NCI-H526 treated with DMSO at 0.1 percent for 48 hours (cell line): ENCODE results near the gene SLC25A34.

Source experiments
- DNase-seq: peaks from one replicate; lab custom pipeline; 2025; lab: John Stamatoyannopoulos, UW

SLC25A34 gene

DNA sequence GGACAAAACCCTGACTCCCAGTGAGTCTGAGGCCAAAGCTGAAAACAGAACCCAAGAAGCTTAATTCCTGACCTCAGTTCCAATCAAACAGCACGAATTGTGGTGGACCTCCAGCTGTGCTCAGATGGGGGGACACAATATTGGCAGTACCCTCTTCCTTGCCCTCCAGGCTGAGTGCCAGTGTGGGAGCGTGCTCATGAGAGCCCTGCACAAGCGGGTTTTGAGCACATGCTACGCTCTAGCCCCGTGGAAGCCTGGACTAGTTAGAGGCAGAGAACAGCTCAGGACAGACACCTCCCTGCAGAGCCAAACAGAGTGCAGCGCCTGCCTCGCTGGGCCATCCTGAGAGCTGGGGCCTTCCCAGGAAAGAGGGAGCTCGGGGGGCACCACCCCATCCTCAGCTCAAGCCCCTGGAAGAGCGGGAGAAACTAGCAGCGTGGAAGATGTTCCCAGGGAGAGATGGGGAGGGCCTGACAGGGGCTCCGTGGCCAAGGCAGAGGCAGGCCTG, 2.8 kb upstream of the SLC25A34 start:
- DNase-seq, result no peak

DNA sequence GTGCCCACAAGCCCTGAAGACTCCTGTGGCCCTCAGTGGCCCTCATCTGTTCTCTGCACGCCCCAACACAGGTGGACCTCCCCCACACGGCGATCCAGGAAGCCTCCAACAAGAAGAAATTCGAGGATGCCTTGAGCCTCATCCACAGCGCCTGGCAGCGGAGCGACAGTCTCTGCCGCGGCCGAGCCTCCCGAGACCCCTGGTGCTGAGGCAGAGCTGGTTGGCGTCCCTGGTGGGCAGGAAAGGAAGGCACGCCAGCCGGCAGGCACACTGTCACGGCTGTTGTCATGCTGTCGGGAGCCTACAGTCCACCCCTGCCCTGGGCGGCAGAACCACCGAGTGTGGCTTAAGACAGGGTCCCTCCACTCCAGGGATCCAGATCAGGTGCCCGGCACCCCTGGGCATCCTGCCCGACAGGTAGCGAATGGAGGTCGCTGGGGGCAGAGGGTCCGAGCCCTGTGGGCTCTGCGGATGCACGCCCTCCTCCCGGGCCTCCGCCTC, 2.3 kb upstream of the SLC25A34 start:
- DNase-seq, result no peak

- no peak for DNase-seq
Observed at GRCh38 chr1:15734296-15734695, 1.8 kb upstream of the SLC25A34 start.

- DNase-seq, result no peak
Observed at GRCh38 chr1:15734901-15735300, 1.2 kb upstream of the SLC25A34 start.

- DNase-seq, result no peak
Observed at GRCh38 chr1:15735304-15736037, 587 bp upstream of the SLC25A34 start.

DNA sequence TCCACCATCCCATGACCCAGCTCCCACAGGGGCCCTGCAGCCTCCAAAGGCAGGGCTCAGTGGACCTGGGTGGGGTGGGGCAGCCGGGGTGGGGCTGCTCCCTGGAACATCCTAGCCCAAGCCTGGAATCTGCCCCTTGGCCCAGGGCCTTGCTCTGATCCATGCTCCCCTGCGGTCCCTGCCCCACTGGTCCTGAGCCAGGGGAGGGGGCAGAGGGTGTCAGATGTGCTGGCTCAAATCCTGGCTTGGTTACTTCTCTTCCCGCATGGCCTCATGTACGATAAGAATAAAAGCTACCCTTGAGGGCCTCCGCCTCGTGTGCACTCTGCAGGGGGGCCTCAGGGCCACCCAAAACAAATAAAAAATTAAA, 819 bp downstream of the SLC25A34 start:
- no peak for DNase-seq

DNA sequence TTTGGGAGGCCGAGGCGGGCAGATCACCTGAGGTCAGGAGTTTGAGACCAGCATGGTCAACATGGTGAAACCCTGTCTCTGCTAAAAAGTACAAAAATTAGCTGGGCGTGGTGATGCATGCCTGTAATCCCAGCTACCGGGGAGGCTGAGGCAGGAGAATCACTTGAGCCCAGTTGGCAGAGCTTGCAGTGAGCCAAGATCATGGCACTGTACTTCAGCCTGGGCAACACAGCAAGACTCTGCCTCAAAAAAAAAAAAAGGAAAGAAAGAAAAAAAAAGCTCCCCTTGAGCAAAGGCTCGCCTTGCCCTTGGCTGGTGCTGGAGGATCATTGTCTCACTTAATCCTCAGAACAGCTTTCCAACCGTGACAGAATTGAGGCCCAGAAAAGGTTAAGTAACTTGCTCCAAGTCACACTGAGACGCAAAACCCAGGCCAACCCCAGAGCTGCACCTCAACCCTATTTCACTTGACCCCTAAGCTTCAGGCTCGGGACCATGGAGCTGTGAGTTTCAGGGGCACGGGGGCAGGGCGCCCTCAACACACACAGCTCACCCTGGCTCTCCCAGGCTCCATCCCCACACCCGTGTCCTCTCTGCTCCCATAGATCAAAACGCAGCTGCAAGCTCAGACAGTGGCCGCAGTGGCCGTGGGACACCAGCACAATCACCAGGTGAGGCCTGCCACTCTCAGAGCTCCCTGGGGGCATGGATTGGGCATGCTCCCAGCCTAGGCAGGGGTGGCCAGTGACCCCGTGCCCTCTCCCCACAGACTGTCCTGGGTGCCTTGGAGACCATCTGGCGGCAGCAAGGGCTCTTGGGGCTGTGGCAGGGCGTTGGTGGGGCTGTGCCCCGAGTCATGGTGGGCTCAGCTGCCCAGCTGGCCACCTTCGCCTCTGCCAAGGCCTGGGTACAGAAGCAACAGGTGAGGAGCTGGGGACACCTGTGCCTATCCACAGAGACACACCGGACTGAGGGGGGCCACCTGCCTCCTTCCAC, 1.6 kb downstream of the SLC25A34 start:
- no peak for DNase-seq

- no peak for DNase-seq
Observed at GRCh38 chr1:15738416-15739113, 2.5 kb downstream of the SLC25A34 start.

GRCh38 chr1:15739259-15739658, 3.2 kb downstream of the SLC25A34 start:
- no peak for DNase-seq

DNA sequence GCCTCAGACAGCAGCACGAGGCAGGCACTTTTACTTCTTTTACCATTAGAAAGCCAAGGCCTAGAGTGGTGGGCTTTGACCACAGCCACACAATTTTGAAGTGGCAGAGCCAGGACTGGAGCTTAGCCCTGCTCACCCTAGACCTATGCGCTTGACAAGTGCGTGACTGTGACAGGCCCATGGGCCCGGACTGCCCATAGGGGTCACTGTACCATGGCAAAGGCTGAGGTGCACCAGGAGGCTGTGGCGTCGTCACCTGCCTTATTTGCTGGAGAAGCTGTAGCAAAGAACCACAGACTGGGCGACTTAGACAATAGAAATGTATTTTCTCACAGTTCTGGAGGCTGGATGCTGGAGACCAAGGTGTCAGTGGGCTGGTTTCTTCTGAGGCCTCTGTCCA, 3.7 kb downstream of the SLC25A34 start:
- DNase-seq, result no peak

DNA sequence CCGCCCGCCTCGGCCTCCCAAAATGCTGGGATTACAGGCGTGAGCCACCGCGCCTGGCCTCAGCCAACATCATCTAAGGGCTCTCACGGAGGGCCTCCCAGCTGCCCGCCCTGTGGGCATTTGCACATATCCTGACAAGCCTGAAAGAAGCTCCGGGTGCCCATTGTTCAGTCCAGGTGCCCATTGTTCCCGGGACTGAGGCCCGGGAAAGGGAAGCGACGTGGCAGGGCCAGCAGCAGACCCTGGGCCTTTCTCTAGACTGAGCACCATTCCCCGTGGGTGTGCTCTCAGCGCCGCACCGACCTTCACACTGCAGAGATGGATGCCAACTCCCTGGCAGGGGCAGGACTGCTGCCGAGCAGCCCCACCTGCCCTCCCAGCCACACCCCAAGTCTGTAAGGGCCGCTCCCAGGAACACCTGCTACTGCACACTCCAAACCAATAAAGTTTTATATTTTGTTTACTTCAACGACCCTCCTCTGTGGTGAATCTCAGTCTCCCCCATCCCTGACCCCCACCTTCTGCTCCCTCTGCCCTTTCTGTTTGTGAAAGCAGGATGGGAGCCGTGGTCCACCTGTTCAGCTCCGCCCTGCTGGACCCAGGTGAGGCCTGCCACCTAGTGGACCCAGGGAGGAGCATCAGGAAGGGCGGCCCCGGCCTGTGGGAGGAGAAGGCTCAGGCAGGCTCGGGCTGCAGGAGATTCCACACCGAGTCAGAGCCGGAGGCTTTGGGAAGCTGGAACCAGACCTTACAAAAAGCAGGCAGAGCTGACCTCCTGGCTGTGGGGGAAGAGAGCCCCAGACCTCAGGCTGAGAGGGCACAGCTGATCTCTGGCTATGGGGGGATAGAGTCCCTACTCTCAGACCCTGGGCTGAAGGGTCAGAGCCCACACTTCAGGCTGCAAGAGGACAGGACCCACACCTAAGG, 5.1 kb downstream of the SLC25A34 start:
- peak; percentile 63 for DNase-seq

GRCh38 chr1:15742339-15742801, 6.3 kb downstream of the SLC25A34 start, which contains the start of gene TMEM82:
TMEM82 (plus strand) TSS chr1:15742499; CDS start chr1:15742560, 61 bp downstream.
- DNase-seq, result no peak

DNA sequence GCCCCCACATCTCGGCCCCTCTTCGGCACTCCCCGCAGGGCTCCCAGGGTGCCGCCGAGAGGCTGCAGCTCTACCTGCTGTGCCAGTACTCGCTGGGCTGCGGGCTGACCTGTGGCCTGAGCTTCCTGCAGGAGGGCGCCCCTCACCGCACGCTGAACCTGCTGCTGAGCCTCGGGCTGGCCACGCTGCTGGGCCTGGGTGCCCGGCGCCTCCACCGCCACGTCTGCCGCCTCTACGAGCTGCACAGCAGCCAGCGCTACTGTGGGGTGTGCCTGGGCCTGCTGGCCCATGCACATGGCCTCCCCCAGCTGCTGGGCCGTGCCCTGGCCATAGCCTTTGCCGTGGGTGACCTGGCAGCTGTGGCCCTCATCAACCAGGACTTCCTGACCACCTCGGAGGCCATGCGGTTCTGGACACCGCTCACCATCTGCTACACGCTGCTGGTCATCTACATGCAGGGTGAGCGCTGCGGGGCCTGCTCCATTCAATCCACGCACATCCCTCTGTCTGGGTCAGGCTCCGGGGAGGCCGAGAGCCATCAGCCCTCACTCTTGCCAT, 8.1 kb downstream of the SLC25A34 start:
- no peak for DNase-seq

DNA sequence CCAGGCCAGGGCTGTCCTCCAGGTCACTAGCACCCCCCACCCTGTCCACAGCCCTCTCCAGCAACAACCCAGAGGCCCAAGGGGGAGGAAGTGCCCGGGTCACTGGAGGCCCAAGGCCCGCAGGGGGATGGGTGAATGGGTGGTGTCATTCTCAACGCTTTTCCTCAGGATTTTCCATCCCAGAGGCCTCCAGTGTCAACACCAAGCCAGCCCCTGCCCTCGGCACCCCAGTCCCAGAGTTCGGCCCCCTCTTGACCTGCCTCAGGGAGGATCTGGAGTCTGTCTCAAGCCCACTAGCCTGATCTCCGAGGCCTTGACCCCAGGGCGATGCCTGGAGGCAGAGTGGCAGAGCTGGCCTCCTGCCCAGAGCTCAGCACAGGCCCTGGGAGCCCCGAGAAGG, 11.3 kb downstream of the SLC25A34 start:
- DNase-seq, result no peak

GRCh38 chr1:15748264-15748663, 12.2 kb downstream of the SLC25A34 start:
- DNase-seq, result no peak

- no peak for DNase-seq
Observed at GRCh38 chr1:15748690-15749398, 12.8 kb downstream of the SLC25A34 start.

- no peak for DNase-seq
Observed at GRCh38 chr1:15749399-15750291, 13.6 kb downstream of the SLC25A34 start.

GRCh38 chr1:15750924-15751323, 14.9 kb downstream of the SLC25A34 start:
- no peak for DNase-seq

- no peak for DNase-seq
Observed at GRCh38 chr1:15751717-15752116, 15.7 kb downstream of the SLC25A34 start.
